ENCODE data around the gene ADCY7.
"Not testable (repeated sequence)": the region's sequence is repeated elsewhere in the genome, so short reads cannot be mapped to it uniquely, and the experiment has no call there.

ADCY7 gene

DNA sequence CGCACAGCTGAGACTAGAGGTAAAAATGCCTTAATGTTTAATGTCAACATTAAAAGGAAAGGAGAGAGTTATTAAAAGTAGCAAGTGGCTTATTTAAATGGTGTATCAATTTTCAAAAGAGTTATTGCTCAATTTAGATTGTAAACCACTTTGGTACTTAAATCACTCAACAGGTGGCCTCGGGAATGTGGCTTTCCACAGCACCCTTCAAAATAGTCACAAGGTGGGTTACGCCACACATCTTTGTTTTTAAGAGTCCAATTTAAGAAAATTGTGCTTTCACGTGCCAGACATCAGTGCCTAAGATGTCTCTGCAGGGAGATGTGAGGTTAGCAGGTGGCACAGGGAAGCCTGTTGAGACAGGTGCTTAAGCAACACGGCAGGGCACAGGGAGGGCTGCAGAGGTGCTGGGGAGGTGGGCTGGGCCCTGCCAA is 27.5 kb upstream of the ADCY7 start:
- no peak for DNase-seq
- no peak overlapping the region for H3K27ac ChIP-seq
- H3K27me3 ChIP-seq (ENCODE audit: insufficient read depth, low read depth, severe bottlenecking) = no peaks in the 10 kb centered on the region
- no peak overlapping the region for H3K4me3 ChIP-seq (ENCODE audit: low read depth, low read length)
- no peaks in the 10 kb centered on the region for H3K36me3 ChIP-seq
- H3K9me3 ChIP-seq (ENCODE audit: severe bottlenecking) = no peaks in the 10 kb centered on the region
- TF ChIP-seq, protein P1, sequence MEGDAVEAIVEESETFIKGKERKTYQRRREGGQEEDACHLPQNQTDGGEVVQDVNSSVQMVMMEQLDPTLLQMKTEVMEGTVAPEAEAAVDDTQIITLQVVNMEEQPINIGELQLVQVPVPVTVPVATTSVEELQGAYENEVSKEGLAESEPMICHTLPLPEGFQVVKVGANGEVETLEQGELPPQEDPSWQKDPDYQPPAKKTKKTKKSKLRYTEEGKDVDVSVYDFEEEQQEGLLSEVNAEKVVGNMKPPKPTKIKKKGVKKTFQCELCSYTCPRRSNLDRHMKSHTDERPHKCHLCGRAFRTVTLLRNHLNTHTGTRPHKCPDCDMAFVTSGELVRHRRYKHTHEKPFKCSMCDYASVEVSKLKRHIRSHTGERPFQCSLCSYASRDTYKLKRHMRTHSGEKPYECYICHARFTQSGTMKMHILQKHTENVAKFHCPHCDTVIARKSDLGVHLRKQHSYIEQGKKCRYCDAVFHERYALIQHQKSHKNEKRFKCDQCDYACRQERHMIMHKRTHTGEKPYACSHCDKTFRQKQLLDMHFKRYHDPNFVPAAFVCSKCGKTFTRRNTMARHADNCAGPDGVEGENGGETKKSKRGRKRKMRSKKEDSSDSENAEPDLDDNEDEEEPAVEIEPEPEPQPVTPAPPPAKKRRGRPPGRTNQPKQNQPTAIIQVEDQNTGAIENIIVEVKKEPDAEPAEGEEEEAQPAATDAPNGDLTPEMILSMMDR (IDR thresholded peaks at IDR 0.05; ENCODE audit: low read depth, low read length) = no peak

DNA sequence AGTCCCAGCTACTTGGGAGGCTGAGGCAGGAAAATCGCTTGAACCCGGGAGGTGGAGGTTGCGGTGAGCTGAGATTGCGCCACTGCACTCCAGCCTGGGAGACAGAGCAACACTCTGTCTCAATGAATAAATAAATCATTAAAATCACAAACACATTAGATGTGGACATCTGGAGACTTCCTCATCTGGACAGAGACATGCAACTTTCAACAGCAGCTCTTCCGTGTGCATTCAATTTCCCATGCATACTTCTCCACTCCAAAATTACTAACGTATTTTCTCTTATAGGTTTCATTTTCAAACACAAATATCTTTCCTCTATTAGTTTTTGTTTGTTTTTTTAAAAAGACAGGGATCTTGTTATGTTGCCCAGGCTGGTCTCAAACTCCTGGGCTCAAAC is 23.3 kb upstream of the ADCY7 start:
- H3K27ac ChIP-seq; H3K27me3 ChIP-seq (ENCODE audit: insufficient read depth, low read depth, severe bottlenecking); H3K9me3 ChIP-seq (ENCODE audit: severe bottlenecking); H3K36me3 ChIP-seq; H3K4me3 ChIP-seq (ENCODE audit: low read depth, low read length); DNase-seq: not testable (repeated sequence)

DNA sequence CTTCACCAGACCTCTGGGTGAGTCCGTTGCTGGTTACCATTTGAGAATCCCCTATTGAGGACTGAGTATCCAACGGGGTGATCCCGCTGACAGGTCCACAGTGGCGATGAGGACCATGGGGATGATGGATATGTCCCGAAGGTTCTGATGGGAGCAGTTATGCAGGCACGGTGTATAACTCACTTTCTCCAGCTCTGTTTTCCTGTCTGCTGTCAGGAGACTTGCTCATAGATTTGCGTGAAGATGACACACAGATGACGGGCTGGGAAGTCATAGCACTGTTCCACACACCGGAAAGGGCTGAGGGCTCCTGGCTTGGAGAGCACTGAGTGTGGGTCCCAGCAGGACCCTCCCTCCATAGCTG is 22.2 kb upstream of the ADCY7 start:
- H3K27ac ChIP-seq = no peak overlapping the region
- TF ChIP-seq, protein P1 (IDR thresholded peaks at IDR 0.05; ENCODE audit: low read depth, low read length) = no peak
- no peak overlapping the region for H3K4me3 ChIP-seq (ENCODE audit: low read depth, low read length)
- no peaks in the 10 kb centered on the region for H3K27me3 ChIP-seq (ENCODE audit: insufficient read depth, low read depth, severe bottlenecking)
- no peaks in the 10 kb centered on the region for H3K9me3 ChIP-seq (ENCODE audit: severe bottlenecking)
- DNase-seq = no peak
- no peaks in the 10 kb centered on the region for H3K36me3 ChIP-seq

DNA sequence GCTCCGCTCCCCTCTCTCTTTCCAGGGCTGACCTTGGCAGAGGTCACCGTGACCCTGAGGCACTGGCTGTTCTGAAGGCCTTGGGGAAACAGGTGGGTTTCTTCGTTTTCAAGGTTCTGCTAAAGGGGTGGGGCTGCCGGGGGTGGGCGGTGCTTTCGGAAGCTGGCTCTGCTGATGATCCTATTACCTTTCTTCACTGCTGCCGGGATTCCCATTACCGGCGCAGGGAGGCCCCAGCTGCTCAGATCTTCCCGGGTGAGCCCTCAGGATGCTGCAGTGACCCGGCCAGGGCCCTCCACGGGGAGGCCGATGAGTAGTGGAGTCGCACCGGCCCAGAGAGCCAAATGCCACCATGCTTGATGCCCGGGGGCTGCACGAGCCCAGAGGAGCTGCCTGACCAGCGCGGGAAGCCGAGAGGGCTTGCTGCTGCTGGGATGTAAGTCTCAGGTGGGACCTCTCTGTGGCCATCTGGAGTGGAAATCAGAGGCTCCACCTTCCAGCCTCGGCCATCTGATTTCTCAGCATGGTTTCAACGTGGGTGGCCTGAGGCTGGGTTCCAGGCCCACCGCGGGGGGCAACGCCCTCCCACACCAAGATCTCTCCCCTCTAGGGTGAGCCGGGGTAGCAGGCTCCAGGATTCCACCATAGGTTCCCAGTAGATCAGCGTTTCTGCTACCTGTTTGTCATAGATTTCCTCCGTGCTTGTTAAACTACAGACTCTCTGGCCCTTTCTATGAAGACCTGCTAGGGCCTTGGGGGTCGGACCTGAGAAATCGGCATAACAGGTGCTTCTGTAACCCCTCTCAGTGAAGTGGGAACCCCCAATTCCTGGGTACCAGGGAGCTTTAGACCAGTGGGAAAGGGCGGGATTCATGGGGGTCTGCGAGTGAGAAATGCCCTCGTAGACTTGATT is 21.6 kb upstream of the ADCY7 start:
- H3K27me3 ChIP-seq (ENCODE audit: insufficient read depth, low read depth, severe bottlenecking) = no peaks in the 10 kb centered on the region
- DNase-seq = peak; percentile 77
- H3K4me3 ChIP-seq (ENCODE audit: low read depth, low read length) = peak overlapping the region; percentile 33
- no peaks in the 10 kb centered on the region for H3K36me3 ChIP-seq
- H3K27ac ChIP-seq = peak overlapping the region; percentile 74
- no peaks in the 10 kb centered on the region for H3K9me3 ChIP-seq (ENCODE audit: severe bottlenecking)
- TF ChIP-seq, protein P1 (IDR thresholded peaks at IDR 0.05; ENCODE audit: low read depth, low read length) = no peak

DNA sequence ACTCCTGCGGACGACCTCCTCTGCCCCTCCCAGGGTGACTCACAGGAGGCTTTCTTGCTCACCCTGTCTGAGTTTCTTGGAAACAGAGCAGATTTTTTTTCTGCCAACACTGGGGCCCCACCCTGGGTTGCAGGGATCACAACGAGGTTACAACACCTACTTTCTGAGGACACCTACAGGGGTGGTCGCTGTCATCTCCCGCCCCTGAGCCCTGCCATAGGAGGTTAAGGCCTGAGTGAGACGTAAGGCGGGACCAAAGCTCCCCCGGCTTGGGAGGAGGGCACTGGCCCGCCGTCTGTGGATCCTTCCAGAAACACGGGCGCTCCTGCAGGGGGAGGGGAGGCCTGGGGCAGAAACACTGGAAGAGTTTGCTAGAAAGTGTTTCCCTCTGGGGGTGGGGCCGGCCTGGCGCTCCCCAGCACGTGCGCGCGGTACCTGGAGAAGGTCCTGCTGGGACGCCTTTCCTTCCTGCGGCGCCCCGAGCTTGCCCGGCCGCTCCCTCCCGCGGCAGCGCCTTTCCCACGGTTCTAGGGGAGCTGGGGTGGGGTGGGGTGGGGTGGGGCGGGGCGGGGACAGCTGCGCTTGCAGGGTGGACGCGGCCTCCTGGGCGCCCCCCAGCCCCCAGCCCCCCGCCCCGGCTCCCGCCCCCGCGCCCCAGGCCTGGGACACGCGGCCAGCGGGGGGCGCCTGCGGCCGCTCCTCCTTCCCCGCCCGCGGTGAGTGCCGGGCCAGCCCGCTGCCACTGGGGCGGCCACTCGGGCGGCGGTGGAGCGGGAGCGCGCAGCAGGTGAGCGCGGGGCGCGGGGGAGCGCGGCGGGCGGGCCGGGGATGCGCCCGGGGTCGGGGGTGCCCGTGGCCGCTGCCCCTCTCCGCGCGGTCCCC is 20.7 kb upstream of the ADCY7 start:
- Histone ChIP-seq H3K27ac (peak overlapping the region; percentile 81), H3K9me3 (ENCODE audit: severe bottlenecking) (no peaks in the 10 kb centered on the region)
- DNase-seq = peak; percentile 59

More for the DNA sequence above, 20.7 kb upstream of the ADCY7 start:
- H3K27me3 ChIP-seq (ENCODE audit: insufficient read depth, low read depth, severe bottlenecking) = no peaks in the 10 kb centered on the region
- TF ChIP-seq, protein P1 (IDR thresholded peaks at IDR 0.05; ENCODE audit: low read depth, low read length) = peak; percentile 35; the same call in 1 of the 2 replicates
- H3K36me3 ChIP-seq = no peaks in the 10 kb centered on the region
- peak overlapping the region; percentile 75 for H3K4me3 ChIP-seq (ENCODE audit: low read depth, low read length)

Data from WERI-Rb-1 (cell line).